ENCODE results near the gene RPL41.
A peak's percentile ranks its signal among the peaks of the same experiment; 100 is the strongest.
"Not testable (repeated sequence)": the region's sequence is repeated elsewhere in the genome, so short reads cannot be mapped to it uniquely, and the experiment has no call there.

RPL41 gene

DNA sequence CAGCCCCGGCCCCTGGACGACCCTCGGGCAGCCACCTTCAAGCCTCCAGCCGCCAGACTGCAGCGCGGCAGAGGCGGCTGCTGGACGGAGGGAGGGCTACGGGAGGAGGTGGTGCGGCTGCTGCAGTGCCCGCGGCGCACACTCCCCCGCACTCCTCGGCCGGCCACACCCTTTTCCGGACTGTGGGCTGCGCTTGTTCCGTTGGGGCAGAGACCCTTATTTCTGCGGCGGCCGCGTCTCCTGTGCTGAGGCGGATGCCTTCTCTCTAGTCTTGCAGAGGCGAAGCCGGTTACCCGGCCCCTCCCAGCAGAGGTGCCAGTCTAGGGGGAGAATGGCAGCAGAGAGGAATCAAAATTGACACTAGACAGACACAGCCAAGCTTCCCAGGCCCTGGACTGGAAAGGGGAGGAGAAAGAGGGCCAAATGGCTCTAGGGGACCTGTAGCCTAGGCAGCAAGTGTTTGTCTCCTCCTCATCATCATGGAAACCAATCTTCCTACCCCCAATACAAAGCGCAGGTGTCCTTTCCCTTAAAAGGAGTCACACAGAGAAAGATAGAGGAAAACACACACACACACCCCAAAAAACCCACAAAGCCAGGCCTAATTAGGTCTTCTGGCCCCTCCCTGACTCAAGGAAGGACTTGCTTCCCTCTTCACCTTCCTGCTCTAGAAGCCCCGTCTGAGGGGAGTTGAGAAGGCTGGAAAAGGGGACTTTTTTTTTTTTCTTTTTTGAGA, 12.9 kb downstream of the RPL41 start:
- DNase-seq: peak; percentile 41

DNA sequence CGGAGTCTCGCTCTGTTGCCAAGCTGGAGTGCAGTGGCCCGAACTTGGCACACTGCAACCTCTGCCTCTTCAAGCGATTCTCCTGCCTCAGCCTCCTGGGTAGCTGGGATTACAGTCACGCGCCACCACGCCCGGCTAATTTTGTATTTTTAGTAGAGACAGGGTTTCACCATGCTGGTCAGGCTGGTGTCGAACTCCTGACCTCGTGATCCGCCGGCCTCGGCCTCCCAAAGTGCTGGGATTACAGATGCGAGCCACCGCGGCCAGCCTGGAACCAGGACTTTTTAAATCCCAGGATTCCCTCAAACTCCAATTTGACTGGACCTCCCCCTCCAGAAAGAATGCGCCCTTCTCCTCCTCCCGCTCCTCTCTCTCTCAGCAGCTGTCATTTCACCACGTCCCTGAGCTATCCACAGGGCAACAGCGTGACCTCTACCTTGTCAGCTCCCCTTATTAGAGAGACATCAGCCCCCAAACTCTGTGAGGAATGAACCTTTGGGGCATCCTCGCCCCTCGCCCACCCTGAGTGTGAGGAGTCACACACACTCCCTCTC, 13.6 kb downstream of the RPL41 start:
- no peak for DNase-seq

DNA sequence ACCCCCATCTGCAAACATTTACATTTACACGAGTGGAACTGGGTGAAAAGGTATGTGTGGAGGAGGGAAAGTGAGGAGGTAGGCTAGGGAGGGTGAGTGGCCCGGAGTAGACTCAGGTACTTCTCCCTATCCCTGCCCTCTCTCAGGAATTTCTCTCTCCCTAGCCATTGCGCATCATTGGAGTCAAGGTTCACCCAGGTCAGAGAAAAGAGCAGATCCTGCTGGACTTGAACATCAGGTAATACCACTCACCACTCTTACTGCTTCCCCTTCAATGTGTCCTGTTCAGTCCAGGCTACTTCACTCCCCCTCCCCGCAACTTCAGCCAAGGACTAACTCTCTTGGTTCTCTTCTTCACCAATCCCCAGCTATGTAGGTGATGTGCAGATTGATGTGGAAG, 14.4 kb downstream of the RPL41 start:
- no peak for DNase-seq

DNA sequence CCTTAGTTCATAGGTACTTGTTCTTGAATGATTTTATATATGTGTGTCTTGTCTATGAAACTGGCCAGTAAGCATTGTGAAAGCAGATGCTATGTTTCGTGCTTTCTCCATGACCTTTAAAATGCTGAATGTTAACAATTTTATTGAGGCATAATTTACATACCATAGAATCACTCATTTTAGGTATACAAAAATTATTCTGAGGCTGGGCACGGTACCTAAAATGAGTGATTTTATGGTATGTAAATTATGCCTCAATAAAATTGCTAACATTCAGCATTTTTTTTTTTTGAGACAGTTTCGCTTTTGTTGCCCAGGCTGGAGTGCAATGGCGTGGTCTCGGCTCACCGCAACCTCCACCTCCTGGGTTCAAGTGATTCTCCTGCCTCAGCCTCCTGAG, 18.5 kb downstream of the RPL41 start:
- DNase-seq: no peak

DNA sequence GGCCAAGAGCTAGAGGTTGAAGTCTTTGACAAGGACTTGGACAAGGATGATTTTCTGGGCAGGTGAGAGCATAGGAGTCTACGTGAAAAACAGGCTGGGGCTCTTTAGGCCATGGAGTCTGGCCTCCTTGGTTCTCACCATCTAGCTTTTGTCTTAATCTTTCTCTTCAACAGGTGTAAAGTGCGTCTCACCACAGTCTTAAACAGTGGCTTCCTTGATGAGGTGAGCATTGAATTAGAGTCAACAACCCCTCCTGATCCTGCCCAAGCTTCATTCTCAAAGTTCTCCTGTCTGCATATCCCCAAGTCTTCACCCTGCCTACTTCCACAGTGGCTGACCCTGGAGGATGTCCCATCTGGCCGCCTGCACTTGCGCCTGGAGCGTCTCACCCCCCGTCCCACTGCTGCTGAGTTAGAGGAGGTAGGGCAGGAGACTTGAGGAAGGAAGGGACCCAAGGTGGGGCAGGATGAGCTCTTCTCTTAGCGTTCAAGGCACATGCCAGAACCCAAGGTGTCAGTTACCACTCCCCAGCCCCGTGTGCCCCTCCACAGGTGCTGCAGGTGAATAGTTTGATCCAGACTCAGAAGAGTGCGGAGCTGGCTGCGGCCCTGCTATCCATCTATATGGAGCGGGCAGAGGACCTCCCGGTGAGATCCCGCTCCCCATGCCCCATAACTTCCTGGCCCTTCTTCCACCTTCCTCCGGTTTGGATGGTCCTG, 21.6 kb downstream of the RPL41 start:
- DNase-seq: no peak

DNA sequence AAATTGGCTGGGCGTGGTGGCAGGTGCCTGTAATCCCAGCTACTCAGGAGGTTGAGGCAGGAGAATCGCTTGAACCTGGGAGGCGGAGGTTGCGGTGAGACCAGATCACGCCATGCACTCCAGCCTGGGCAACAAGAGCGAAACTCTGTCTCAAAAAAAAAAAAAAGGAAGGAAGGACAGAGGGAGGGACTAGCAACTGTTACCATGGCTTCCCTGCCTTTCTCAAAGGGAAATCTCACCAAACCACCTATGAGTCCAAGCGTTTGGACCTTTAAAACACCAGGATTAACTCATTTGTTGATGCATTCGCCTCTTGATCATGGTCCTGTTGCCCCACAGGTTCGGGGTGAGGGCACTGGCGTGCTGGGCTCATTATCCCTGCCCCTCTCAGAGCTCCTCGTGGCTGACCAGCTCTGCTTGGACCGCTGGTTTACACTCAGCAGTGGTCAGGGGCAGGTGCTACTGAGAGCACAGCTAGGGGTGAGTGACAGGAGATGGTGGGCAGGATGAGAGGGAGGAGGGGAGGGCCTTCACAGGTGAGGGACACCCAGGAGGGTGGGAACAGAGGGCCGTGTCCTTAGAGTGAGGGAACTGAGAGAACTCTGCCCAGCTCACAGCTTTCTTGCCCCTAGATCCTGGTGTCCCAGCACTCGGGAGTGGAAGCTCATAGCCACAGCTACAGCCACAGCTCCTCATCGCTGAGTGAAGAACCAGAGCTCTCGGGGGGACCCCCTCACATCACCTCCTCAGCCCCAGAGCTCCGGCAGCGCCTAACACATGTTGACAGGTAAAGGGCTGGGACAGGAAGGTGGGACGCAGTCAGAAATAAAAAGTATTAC, 25.7 kb downstream of the RPL41 start:
- no peak for DNase-seq

DNA sequence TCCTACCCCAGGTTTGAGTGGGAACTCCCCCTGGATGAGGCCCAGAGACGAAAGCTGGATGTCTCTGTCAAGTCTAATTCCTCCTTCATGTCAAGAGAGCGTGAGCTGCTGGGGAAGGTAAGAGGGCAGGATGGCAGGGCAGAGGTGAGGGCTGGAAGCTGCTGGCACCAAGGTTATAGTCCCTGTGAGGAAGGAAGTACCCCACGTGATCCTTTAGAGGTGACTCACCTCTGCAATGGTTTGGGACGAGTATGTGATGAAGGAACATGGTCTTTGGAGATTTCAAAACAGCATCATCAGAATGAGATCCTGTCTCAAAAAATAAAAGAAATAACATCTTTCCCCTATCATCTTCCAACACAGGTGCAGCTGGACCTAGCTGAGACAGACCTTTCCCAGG, 26.8 kb downstream of the RPL41 start:
- no peak for DNase-seq

DNA sequence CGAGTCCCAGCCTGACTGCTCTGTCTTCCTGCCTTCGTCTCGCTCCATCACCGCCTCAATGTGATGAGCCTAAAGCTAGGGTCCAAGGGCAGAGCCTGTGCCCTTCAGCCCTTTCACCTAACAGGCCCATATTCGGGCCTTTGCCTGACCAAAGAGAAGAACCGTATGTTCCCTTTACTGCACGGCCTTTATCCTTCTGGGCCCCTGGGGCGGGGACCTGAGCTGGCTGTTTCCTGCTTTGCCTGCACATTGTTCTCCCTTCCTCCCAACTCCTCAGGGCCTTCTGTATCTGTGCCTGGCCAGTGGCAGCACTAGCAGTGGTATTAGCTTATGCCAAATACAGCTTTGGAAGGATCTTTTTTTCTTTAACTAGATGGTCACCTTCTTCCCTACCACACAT, 27.4 kb downstream of the RPL41 start:
- DNase-seq: no peak

DNA sequence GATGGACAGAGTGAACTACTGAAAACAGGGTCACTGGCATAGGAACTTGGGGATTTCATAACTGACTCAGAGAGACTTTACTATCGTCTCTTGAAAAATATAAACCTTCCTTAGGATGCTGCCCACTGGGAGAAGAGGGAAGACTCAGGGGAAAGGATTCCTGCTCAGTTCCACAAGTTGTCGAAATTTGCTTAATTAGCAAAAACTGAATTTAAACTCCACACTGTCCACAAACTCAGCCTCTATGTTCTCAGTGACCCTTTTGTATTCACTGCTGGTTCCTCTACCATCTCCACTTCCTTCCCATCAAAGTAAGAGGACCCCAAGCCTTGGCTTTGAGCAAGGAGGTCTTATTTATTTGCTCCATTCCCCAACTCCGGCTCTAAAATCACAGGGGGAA, 28.8 kb downstream of the RPL41 start:
- DNase-seq: no peak

DNA sequence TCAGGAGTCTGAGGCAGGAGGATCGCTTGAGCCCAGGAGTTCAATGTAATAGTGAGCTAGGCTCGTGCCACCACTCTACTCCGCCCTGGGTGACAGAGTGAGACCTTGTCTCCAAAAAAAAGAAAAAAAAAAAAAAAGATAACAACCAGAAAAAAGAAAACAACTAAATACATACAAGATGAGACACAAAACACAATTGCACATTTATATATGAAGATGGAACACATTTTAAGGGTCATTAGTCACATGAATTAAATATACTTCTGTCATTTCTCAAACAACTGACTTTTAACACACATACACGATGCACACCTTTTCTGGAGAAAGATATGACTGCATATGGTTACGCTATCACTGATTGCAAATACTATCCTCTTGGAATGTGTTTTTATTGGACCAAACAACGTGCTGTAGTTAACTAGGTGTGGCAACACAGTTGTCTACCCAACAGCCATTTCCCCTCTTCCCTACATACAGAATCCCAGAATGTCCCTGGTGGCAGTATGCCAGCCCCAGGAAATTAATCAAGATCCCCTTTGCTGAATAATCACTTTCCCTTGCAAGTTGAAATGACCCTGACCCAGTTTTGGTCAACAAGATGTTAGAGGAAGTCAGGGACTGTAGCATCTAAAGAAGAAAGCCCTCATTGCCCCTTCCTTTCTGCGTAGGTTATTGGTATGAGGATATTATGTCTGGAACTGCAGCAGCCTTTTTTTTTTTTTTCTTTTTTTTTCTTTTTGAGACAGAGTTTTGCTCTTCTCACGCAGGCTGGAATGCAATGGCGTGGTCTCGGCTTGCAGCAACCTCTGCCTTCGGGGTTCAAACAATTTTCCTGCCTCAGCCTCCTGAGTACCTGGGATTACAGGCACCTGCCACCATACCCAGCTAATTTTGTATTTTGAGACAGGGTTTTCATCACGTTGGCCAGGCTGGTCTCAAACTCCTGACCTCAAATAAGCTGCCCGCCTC, 30.3 kb downstream of the RPL41 start:
- no peak for DNase-seq

DNA sequence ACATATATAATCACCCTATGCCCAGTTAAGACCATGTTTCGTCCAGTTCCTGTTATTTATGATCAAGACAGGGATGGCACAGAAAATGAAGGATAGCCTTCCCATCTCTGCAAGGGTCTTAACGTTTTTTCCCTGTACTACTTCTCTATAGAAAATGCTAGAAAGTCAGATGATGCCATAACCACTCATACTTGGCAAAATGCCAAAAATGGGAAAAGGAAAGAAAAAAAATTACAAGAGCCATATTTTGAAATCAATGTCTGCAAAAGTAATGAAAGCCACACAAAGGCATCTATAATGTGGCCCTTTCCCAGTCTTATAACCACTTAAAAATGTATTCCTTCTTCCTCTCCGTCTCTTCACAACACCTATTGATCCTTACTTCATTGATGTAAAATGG, 34.1 kb downstream of the RPL41 start:
- DNase-seq: no peak

DNA sequence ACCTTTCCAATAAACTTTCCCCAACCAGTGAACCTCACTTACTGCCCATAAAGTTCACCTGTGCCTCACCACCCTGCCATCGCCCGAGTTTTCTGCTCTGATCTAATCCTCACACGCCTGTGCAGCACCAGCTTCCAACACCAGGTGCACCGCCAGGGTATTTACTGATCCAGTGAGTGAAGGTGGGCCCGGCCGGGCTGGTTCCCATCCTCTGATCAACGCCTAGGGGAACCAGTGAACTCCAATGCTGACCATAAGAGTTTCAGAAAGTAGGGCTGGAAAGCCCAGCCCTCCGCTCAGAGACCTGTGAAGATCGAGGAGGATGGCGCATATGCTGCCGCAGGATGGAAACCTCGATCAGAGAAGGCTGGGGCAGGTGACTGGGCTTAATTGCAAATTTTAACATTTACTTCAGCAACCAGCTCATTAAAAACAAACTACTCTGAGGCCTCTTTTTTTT, 35.3 kb downstream of the RPL41 start:
- peak; percentile 52 for DNase-seq

DNA sequence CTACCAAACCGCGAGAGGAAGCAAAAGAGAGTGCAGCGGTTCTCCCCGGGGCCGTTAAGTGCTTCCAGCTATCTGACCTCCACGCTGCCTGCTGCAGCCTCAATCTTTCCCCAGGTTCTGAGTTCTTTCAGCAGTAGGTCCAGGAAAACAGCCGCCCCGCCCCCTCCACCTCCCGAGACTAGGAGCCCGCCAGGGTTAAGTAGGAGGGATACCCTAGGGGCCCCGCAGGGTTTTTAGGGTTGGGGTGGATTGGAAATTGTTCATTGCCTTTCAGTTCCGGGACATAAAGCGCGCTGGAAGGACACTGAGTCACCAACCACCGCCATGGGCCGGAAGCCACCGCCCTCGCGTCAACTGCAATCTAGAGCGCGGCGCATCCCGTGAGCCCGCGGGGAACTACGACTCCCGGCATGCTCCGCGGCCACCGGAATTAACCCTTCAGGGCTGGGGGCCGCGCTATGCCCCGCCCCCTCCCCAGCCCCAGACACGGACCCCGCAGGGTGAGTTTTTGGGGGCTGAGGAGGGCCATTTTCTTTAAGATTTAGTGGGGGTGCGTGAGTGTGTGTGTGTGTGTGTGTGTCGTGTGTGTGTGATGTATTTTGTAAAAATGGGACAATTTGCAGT, 35.8 kb downstream of the RPL41 start, which contains the start of gene MYL6B:
TSS of gene MYL6B (plus strand) at position 456 of the 624 bp plus-strand sequence. CDS start 1,332 bp downstream, outside the sequence.
- peak; percentile 87 for DNase-seq

DNA sequence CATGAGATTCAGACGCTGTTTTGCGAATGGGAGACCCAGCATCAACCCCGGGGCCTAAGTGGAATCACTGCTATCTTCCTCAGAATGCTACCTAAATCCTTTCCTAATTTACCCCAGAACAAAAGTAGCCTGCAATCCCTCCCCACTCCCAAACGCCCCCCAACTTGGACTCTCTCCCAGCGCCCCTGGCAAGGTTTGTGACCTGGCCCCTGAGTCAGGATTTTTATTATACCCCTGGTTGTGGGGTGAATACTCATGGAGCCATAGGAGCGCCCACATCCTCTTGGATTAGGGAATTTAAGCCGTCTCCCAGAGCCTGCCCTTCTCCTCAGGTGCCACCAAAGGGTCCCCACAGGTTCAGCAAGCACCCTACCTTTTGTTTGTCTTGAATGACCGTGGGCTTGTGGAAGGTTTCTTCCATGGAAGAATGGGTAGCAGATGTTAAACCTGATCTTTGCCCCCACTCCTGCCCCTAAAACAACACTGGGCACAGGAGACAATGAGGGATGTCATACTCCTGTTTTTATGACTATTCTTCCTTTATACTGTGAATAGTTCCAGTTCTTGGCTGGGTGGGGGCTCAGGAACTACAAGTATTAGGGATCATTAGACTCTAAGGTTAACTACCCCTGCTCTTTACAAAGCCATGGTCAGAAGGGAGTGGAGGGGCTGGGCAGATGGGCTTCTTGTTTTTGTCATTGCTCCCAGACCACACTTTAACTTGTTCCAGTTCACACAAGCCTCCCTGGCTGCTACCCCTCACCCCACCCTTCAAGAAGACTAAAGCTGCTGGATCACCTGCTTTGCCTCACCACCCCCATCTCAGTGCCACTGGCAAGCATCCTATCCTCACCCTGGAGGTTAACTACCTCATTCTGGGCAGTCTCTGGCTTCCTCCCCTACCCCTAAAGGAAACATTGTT, 36.6 kb downstream of the RPL41 start:
- DNase-seq: no peak

DNA sequence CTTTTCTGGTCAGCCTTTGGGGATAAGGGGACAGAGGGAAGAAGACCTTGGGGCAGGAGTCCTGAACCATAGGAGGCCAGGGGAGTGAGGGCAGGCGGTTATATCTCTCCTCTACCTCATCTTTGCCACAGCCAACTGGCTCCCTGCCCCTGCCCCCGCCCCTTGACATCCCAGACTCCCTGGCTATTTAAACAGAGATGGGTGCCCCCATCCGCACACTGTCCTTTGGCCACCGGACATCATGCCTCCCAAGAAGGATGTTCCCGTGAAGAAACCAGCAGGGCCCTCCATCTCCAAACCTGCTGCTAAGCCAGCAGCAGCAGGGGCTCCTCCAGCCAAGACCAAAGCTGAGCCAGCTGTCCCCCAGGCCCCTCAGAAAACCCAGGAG, 37.2 kb downstream of the RPL41 start:
- no peak for DNase-seq

DNA sequence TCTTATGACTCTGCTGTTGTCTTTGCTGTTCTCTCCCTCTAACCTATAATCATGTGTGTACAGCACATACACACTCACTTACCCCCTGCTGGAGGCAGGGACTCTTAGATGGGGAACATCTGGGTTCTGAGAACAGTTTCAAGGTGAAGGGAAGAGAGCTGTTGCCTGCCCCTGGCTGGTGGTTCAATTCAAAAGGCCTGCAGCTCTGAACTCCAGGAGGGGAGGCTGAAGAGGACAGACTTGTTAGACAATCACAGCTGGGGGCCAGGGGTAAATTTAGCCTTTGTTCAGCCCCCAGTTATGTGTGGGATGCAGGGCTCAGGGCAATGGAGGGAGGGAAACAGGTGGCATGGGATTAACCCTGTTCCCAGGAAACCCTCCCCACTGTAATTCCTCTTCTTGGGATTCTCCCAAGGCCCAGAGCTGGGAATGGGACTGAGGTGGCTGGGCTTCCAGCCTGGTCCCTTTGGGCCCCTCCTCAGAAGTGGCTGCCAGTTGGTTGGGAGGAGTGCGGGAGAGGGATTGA, 37.9 kb downstream of the RPL41 start:
- no peak for DNase-seq

DNA sequence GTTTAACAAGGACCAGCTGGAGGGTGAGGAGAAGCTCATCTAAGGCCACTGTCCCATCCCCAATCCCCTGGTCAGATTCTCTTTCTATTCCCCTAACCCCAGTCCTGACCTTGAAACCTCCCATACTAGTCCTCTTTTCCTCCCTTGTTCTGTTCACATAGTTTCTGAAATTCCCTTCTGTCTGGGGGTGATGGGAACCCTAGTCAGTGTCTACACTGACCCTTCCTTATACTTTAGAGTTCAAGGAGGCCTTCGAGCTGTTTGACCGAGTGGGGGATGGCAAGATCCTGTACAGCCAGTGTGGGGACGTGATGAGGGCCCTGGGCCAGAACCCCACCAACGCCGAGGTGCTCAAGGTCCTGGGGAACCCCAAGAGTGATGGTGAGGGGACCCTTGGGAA, 38.4 kb downstream of the RPL41 start:
- DNase-seq: no peak

DNA sequence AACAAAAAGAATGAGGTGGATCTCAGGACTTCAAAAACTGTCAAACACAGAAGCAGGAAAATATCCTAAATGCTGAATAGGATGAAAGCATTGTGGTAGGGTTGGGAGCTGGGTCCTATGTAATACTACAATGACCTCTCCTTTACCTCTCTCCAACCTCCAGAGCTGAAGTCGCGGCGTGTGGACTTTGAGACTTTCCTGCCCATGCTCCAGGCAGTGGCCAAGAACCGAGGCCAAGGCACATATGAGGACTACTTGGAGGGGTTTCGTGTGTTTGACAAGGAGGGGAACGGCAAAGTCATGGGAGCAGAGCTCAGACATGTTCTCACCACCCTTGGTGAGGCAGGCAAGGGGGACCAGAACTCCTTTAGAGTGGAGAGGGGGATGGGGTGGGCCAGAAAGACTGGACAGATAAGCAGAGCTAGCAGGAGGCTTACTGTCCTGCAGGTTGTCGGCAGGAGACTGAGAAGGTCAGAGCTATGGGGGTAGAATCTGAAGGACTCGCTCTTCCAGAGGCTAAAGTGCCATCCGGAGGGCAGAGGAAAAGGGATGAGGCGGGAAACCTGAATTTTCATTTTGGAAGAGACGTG, 38.9 kb downstream of the RPL41 start:
- DNase-seq: no peak

DNA sequence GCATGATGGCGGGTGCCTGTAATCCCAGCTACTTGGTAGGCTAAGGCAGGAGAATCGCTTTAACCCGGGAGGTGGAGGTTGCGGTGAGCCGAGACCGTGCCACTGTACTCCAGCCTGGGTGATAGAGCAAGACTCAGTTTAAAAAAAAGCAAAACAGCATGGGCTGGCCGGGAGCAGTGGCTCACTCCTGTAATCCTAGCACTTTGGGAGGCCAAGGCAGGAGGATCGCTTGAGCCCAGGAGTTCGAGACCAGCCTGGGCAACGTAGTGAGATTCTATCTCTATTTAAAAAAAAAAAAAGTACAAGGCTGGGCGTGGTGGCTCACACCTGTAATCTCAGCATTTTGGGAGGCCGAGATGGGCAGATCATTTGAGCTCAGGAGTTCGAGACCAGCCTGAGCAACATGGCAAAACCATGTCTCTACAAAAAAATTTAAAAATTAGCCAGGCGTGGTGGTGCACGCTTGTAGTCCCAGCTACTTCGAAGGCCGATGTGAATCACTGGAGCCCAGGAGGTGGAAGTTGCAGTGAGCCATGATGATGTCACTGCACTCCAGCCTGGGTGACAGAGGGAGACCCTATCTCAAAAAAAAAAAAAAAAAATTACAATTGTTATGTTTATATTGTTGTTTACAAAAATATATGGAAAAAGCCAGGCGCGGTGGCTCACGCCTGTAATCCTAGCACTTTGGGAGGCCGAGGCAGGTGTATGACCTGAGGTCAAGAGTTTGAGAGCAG, 40.2 kb downstream of the RPL41 start:
- DNase-seq: not testable (repeated sequence)

All from 8988T (cell line).